HG03066 (cell line): Measurements from ENCODE around the gene PRM2.

ENCODE experiments used
- ATAC-seq: cut with Tn5 transposase; IDR thresholded peaks from one replicate; pipeline ENCODE4 v1.9.1; 2021; ENCODE audit warnings: low read depth; ENCODE audit not compliant: unreplicated experiment

The PRM2 gene, protein sequence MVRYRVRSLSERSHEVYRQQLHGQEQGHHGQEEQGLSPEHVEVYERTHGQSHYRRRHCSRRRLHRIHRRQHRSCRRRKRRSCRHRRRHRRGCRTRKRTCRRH

GRCh38 chr16:11276143-11276895 lies at the start of gene PRM2:
Gene PRM2, minus strand, starts transcription at chr16:11276480. Its CDS starts 110 bp downstream, at chr16:11276370.
- ATAC-seq = no peak

DNA sequence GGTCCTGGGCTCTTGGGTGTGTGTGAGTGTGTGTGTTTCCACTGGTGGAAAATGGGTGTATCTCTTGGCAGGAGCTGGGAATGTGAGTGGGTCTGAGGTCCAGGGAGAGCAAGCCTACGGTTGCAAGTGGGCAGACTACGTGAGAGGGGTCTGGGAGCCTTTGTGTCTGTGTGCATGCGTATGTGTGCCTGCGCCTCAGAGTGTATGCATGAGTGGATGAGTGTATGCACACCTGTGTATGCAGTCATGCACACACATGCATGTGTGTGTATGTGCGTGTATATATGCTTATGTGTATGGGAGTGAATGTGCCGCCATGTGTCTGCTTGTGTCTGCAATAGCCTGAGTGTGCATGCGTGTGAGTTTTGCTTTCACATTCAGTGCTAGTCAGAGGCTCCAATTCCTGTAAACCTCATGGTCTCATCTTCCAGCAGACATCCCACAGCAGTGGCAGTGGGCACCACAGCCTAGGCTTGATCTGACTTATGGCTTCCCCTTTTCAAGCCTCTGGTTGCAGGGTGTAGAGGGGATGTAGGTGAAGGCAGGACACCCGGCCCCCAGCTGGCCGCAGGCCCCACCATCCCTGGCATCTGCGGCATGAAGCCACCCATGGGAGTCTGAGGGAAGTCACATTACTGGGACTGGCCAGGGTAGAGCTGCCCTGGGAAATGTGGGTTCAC lies 49.3 kb upstream of the PRM2 start:
- ATAC-seq = no peak

DNA sequence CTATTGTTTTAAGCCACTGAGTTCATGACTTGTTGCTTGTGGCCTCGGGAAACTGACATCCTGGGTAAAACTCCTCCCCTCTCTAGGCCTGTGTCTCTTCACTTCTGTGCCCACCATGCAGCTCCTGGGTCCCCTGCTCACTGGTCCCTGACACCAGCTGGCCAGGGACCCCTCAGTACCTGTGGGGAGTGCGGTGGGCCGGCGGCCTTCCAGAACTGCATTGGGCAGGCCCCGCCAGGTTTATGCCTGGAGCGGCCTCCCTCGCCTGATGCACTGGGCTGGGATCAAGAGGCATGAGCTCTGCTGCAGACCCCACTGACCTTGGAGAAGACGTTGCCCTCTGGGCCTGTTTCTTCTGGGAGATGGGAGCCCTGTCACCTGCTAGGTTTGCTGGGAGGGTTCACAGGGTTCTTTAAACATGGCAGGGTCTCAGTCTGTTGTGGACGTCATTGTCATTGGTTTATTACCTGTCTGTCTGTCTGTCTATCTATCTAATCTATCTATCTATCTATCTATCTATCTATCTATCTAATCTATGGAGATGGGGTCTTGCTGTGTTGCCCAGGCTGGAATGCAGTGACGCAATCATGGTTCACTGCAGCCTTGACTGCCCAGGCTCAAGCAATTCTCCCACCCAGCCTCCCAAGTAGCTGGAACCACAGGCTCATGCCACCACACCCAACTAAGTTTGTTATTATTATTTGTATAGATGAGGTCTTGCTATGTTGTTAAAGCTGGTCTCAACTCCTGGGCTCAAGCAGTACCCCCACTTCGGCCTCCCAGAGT lies 47.5 kb upstream of the PRM2 start:
- no peak for ATAC-seq

- no peak for ATAC-seq
Observed at GRCh38 chr16:11322823-11323222, 46.5 kb upstream of the PRM2 start.

- no peak for ATAC-seq
Observed at GRCh38 chr16:11321662-11322061, 45.4 kb upstream of the PRM2 start.

DNA sequence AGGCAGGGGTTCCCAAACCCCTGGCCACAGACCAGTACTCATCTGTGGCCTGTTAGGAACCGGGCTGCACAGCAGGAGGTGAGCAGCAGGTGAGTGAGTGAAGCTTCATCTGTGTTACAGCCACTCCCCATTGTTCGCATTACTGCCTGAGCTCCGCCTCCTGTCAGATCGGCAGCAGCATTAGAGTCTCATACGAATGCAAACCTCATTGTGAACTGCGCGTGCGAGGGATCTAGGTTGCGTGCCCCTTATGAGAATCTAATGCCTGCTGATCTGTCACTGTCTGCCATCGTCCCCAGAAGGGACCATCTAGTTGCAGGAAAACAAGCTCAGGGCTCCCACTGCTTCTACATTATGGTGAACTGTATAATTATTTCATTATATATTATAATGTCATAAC lies 43.9 kb upstream of the PRM2 start:
- ATAC-seq = no peak

DNA sequence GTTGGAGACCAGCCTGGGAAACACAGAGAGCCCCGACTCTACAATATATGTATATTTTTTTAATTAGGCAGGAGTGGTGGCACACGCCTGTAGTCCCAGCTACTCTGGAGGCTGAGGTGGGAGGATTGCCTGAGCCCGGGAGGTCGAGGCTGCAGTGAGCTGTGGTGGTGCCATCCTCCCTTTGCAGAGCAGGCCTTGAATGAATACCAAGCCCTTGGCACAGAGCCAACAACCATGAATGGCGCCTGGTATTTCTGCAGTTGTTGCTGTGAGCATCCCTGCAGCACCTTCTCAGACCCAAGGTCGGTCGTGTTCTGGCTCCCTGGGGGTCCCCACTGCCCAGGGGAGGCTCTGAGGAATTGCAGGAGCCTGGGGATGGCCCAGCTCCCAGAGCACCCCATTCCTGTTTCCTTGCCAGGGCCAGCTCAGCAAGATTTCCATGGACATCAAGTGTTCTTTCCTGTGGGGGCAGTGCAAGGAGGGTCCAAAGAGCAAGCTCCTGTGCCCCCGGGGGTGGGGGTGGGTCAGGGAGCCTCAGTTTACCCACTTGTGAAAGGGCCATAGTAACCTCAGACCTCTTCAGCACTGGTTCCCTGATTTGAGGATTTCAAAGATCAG lies 43.4 kb upstream of the PRM2 start:
- no peak for ATAC-seq

DNA sequence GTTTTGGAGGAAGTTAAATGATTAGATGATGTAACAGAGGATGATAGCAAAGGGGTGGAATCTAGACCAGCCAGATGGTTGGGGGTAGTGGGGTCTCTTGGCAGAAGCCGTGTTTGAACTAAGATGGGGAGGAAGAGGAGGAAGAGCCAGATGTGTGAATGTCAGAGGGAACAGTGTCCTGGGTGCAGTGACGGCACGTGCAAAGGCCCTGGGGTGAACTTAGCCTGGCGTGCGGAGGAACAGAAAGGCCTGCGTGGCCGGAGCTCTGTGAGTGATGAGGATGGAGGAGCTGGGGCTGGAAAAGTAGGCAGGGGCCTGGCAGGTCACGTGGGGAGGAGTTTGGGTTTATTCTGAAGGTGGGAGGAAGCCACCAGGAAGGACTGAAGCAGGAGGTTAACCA lies 42.5 kb upstream of the PRM2 start:
- no peak for ATAC-seq

DNA sequence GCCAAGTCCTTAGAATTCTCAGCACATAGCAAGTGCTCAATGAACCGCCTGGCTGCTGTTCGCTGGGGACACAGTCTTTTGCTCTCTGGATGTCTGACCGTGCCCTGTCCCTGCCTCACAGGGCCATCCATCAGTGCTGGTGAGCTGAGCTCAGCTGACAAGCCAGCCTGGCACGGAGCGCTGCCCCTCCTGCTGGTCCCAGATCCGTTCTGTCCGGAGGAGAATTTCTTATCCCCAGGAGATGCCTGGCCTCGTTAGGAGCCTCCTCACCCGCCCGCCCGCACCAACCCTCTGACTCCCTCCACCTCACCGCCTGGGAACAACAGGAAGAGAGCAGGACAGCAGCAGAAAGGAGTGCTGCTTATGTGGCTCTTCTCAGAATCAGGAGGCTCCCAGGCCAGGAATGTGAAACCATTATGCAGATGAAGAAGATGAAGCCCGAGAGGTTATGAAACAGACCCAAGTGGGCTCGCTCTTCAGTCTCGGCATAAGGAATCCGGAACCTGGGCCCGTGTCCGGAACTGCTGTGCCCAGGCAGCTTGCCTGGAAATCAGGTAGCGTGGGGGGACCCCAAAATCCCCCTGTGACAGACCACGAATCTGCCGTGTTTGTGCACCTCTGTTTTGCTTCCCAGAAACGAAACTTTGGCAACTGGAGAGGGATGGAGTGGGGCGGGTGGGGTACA lies 40.2 kb upstream of the PRM2 start:
- ATAC-seq = no peak

DNA sequence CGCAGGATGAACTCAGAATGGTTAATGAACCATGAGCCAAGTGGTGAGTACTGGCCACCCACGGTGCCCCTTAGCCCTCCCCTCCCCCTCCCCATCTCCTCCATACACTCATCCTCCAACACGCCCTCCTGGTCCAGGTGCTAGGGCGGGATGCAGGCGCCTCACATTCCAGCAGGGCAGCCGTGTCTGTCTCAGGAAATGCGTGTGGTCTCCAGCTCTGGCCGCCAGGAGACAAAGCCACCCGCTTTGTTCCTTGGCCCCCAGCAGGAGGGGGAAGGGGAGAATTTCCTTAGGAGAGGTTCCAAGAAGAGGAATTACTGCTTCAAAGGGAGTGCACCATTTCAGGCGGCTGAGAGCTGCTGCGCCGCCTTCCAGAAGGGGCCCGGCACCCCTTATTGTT lies 39.2 kb upstream of the PRM2 start:
- no peak for ATAC-seq

DNA sequence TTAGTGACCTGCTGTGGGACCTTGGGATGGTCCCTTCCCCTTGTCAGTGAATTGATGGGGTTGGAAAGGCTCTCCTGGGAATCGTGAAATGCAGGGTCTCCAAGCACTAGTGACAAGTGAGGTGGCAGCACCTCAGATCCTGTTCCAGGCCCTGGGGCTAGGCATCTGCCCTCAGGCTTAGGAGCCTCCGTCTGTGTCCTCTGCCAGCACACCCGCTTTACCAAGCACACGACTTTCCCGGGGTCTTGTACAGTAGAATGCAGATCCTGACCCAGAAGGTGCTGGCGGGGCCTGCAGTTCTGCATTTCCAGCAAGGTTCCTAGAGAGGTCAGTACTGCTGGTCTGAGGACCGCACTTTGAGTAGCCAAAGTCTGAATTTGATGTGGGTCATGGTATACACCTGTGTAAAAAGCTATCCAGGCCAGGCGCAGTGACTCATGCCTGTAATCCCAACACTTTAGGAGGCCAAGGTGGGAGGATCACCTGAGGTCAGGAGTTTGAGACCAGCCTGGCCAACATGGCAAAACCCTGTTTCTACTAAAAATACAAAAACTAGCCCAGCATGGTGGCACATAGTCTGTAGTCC lies 38.1 kb upstream of the PRM2 start:
- no peak for ATAC-seq

DNA sequence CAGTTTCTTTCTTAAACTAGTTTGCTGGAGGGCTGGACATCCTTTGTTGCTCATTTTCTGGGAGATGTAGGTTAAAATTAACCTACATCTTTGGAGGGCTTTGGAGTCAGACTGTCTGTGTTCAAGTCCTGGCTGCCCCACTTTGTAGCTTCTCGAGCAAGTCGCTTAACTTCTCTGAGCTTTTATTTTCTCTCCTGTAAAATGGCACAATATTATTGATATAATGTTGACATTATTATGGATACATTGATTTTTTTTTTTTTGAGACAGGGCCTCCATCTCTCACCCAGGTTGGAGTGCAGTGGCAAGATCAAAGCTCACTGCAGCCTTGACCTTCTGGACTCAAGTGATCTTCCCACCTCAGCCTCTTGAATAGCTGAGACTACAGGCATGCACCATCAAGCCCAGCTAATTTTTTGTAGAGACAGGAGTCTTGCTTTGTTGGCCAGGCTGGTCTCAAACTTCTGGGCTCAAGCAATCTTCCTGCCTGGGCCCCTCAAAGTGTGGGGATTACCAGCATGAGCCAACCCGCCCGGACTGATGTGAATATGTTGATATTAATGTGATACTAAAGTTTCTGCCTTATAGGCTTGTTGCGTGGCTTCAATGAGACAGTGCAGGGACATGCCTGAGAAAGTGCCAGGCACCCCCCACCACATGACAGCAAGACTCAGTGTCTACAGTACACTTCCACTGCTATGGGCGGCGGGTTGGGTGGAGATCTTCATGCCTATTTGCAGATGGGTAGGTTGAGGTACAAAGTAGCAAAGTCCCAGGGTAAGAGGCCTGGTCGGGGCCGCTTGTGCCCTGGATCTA lies 37.4 kb upstream of the PRM2 start:
- ATAC-seq = no peak

GRCh38 chr16:11312718-11313492 lies 36.6 kb upstream of the PRM2 start:
- ATAC-seq = no peak

GRCh38 chr16:11310997-11311561 lies 34.8 kb upstream of the PRM2 start:
- no peak for ATAC-seq

GRCh38 chr16:11310634-11310977 lies 34.3 kb upstream of the PRM2 start:
- ATAC-seq = no peak

DNA sequence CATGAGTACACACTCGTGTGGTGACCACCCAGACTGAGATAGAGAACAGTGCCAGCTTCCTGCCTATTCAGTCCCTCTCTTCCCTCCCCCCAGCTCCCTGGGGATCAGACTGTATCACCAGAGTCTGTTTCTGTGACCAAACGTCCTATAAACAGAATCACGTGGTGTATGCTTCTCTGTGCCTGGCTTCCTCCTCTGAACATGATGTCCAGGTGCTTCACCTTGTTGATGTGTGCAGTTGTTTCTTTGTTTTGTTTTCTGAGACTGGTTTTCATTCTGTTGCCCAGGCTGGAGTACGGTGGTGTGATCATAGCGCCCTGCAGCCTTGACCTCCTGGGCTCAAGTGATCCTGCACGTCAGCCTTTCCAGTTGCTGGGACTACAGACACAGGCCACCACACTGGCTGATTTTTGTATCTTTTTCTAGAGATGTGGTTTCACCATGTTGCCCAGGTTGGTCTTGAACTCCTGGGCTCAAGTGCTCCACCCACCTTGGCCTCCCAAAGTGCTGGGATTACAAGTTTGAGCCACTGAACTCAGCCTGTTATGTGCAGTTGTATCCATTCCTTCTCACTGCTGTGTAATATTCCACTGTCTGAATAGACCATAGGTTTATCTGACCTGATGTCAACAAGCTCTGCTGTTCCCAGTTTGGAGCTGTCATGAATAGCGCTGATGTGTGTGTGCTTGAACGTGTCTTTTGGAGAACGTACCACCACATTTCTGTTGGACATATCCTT lies 33.8 kb upstream of the PRM2 start:
- no peak for ATAC-seq

- no peak for ATAC-seq
Observed at GRCh38 chr16:11308493-11309283, 32.4 kb upstream of the PRM2 start.
